ENCODE data around the gene CNPY1.
A peak's percentile ranks its signal among the peaks of the same experiment; 100 is the strongest.
"Not testable (repeated sequence)": the region's sequence is repeated elsewhere in the genome, so short reads cannot be mapped to it uniquely, and the experiment has no call there.

CNPY1 gene

GRCh38 chr7:155546449-155546848 is at the start of gene CNPY1:
CNPY1 (minus strand) TSS chr7:155546559; CDS start chr7:155545929, 630 bp downstream.
- DNase-seq (ENCODE audit: low spot score), result not testable (repeated sequence)

- no peak for DNase-seq (ENCODE audit: low spot score)
Observed at GRCh38 chr7:155594961-155595366, 48.6 kb upstream of the CNPY1 start.

GRCh38 chr7:155594163-155594732 is 47.9 kb upstream of the CNPY1 start:
- no peak for DNase-seq (ENCODE audit: low spot score)

GRCh38 chr7:155593461-155594162 is 47.3 kb upstream of the CNPY1 start:
- no peak for DNase-seq (ENCODE audit: low spot score)

GRCh38 chr7:155591055-155591775 is 44.9 kb upstream of the CNPY1 start:
- DNase-seq (ENCODE audit: low spot score), result no peak

GRCh38 chr7:155590215-155591018 is 44.1 kb upstream of the CNPY1 start:
- DNase-seq (ENCODE audit: low spot score), result no peak

- DNase-seq (ENCODE audit: low spot score), result no peak
Observed at GRCh38 chr7:155589001-155589980, 42.9 kb upstream of the CNPY1 start.

GRCh38 chr7:155588468-155588998 is 42.2 kb upstream of the CNPY1 start:
- no peak for DNase-seq (ENCODE audit: low spot score)

- no peak for DNase-seq (ENCODE audit: low spot score)
Observed at GRCh38 chr7:155587486-155587885, 41.1 kb upstream of the CNPY1 start.

- DNase-seq (ENCODE audit: low spot score), result no peak
Observed at GRCh38 chr7:155586843-155587440, 40.6 kb upstream of the CNPY1 start.

- DNase-seq (ENCODE audit: low spot score), result no peak
Observed at GRCh38 chr7:155585951-155586350, 39.6 kb upstream of the CNPY1 start.

GRCh38 chr7:155585532-155585895 is 39.2 kb upstream of the CNPY1 start:
- no peak for DNase-seq (ENCODE audit: low spot score)

GRCh38 chr7:155584763-155585531 is 38.6 kb upstream of the CNPY1 start:
- peak; percentile 76 for DNase-seq (ENCODE audit: low spot score)

- no peak for DNase-seq (ENCODE audit: low spot score)
Observed at GRCh38 chr7:155584261-155584660, 37.9 kb upstream of the CNPY1 start.

GRCh38 chr7:155583636-155584035 is 37.3 kb upstream of the CNPY1 start:
- DNase-seq (ENCODE audit: low spot score), result no peak

GRCh38 chr7:155581954-155582353 is 35.6 kb upstream of the CNPY1 start:
- DNase-seq (ENCODE audit: low spot score), result no peak

GRCh38 chr7:155581107-155581830 is 34.9 kb upstream of the CNPY1 start:
- no peak for DNase-seq (ENCODE audit: low spot score)

GRCh38 chr7:155580367-155580766 is 34.0 kb upstream of the CNPY1 start:
- no peak for DNase-seq (ENCODE audit: low spot score)

- DNase-seq (ENCODE audit: low spot score), result no peak
Observed at GRCh38 chr7:155579565-155579964, 33.2 kb upstream of the CNPY1 start.

Data from GM03348 (cell line).